ENCODE measurements around the gene GALC.
"Not testable (repeated sequence)": the region's sequence is repeated elsewhere in the genome, so short reads cannot be mapped to it uniquely, and the experiment has no call there.

GALC gene

GRCh38 chr14:87992718-87993628 lies at the start of gene GALC:
Gene GALC (minus strand): TSS chr14:87993182. CDS start chr14:87993164, 18 bp downstream.
- peak; percentile 26 for DNase-seq (ENCODE audit: low read depth, low spot score)
- peak within 1 kb of the TSS; percentile 53 for H3K27ac ChIP-seq

- DNase-seq (ENCODE audit: low read depth, low spot score) = no peak
- H3K27ac ChIP-seq = no peak overlapping the region
These were observed 47.2 kb upstream of the GALC start for GRCh38 chr14:88040146-88040545.

- DNase-seq (ENCODE audit: low read depth, low spot score) = no peak
- no peak overlapping the region for H3K27ac ChIP-seq
These were observed 46.2 kb upstream of the GALC start for GRCh38 chr14:88039197-88039596.

GRCh38 chr14:88037325-88037724 lies 44.3 kb upstream of the GALC start:
- no peak overlapping the region for H3K27ac ChIP-seq
- no peak for DNase-seq (ENCODE audit: low read depth, low spot score)

- no peak overlapping the region for H3K27ac ChIP-seq
- no peak for DNase-seq (ENCODE audit: low read depth, low spot score)
These were observed 43.4 kb upstream of the GALC start for GRCh38 chr14:88036422-88036821.

- no peak overlapping the region for H3K27ac ChIP-seq
- no peak for DNase-seq (ENCODE audit: low read depth, low spot score)
These were observed 41.1 kb upstream of the GALC start for GRCh38 chr14:88034076-88034475.

GRCh38 chr14:88032373-88032772 lies 39.4 kb upstream of the GALC start:
- H3K27ac ChIP-seq = no peak overlapping the region
- DNase-seq (ENCODE audit: low read depth, low spot score) = no peak

GRCh38 chr14:88030892-88031291 lies 37.9 kb upstream of the GALC start:
- DNase-seq (ENCODE audit: low read depth, low spot score) = no peak
- no peak overlapping the region for H3K27ac ChIP-seq

- no peak for DNase-seq (ENCODE audit: low read depth, low spot score)
- H3K27ac ChIP-seq = no peak overlapping the region
These were observed 37.1 kb upstream of the GALC start for GRCh38 chr14:88030079-88030478.

- no peak overlapping the region for H3K27ac ChIP-seq
These were observed 36.5 kb upstream of the GALC start for GRCh38 chr14:88029500-88029899.

GRCh38 chr14:88026890-88027289 lies 33.9 kb upstream of the GALC start:
- H3K27ac ChIP-seq = no peak overlapping the region
- no peak for DNase-seq (ENCODE audit: low read depth, low spot score)

More at GRCh38 chr14:88029500-88029899, 36.5 kb upstream of the GALC start:
- DNase-seq (ENCODE audit: low read depth, low spot score) = no peak

GRCh38 chr14:88025313-88025712 lies 32.3 kb upstream of the GALC start:
- no peak overlapping the region for H3K27ac ChIP-seq
- no peak for DNase-seq (ENCODE audit: low read depth, low spot score)

- not testable (repeated sequence) for H3K27ac ChIP-seq; DNase-seq (ENCODE audit: low read depth, low spot score)
These were observed 31.5 kb upstream of the GALC start for GRCh38 chr14:88024252-88025086.

GRCh38 chr14:88023658-88024187 lies 30.7 kb upstream of the GALC start:
- no peak for DNase-seq (ENCODE audit: low read depth, low spot score)
- H3K27ac ChIP-seq = no peak overlapping the region

GRCh38 chr14:88017535-88017934 lies 24.6 kb upstream of the GALC start:
- no peak overlapping the region for H3K27ac ChIP-seq
- no peak for DNase-seq (ENCODE audit: low read depth, low spot score)

GRCh38 chr14:88016768-88017167 lies 23.8 kb upstream of the GALC start:
- H3K27ac ChIP-seq = no peak overlapping the region
- no peak for DNase-seq (ENCODE audit: low read depth, low spot score)

- peak; percentile 12 for DNase-seq (ENCODE audit: low read depth, low spot score)
- H3K27ac ChIP-seq = no peak overlapping the region
These were observed 20.9 kb upstream of the GALC start for GRCh38 chr14:88013750-88014349.

- H3K27ac ChIP-seq = no peak overlapping the region
- no peak for DNase-seq (ENCODE audit: low read depth, low spot score)
These were observed 19.5 kb upstream of the GALC start for GRCh38 chr14:88012495-88012894.

- no peak overlapping the region for H3K27ac ChIP-seq
These were observed 17.3 kb upstream of the GALC start for GRCh38 chr14:88010331-88010730.

GRCh38 chr14:88009486-88009885 lies 16.5 kb upstream of the GALC start:
- H3K27ac ChIP-seq = no peak overlapping the region

More at GRCh38 chr14:88010331-88010730, 17.3 kb upstream of the GALC start:
- DNase-seq (ENCODE audit: low read depth, low spot score) = no peak

More at GRCh38 chr14:88009486-88009885, 16.5 kb upstream of the GALC start:
- no peak for DNase-seq (ENCODE audit: low read depth, low spot score)
